Activated T-helper 1 cell treated with anti-CD3 and anti-CD28 coated beads, Interleukin-12 subunit alpha, Interleukin-12 subunit beta, Interleukin-2, Interleukin-4 antibody, amounts not matched to agents 30 ng/mL and 10 ng/mL and 1 ng/mL, durations not matched to agents 14 hours and 24 hours and 36 hours (primary cell): Measurements from ENCODE around the gene HACD1. TPM values are rescaled to one million over a fixed set of nuclear protein-coding genes. Genes with fewer than 3 reads are reported as not detected.

Source experiments
- DNase-seq: peaks from one replicate; pipeline ENCODE4 v3.0.0; 2021; ENCODE audit warnings: low spot score
- H3K27ac Mint-ChIP-seq: one replicate; pipeline ENCODE4 v1.8.0; 2021; ENCODE audit warnings: mild to moderate bottlenecking, mixed read lengths
- H3K27me3 Mint-ChIP-seq: one replicate; pipeline ENCODE4 v1.8.0; 2022; ENCODE audit warnings: mild to moderate bottlenecking, moderate library complexity, mixed read lengths; ENCODE audit not compliant: insufficient read depth
- H3K36me3 Mint-ChIP-seq: one replicate; pipeline ENCODE4 v1.8.0; 2021; ENCODE audit warnings: low read depth, mixed read lengths
- H3K4me1 Mint-ChIP-seq: one replicate; pipeline ENCODE4 v1.8.0; 2021; ENCODE audit warnings: low read depth, mixed read lengths
- H3K4me3 Mint-ChIP-seq: one replicate; pipeline ENCODE4 v1.8.0; 2021; ENCODE audit warnings: mild to moderate bottlenecking, moderate library complexity, mixed read lengths
- H3K9me3 Mint-ChIP-seq: one replicate; pipeline ENCODE4 v1.8.0; 2021; ENCODE audit warnings: mixed read lengths
- intact Hi-C: fragments of 100-400 bp; cut with micrococcal nuclease; formaldehyde crosslinking; loops from one replicate; pipeline ENCODE4 v1.15.1; 2024
- total RNA-seq: library from RNA; stranded (reverse); gene quantifications from 2 replicates; pipeline ENCODE4 v1.2.3, GENCODE V29; 2022

The HACD1 gene
- total RNA-seq, 1 donor from 2014 or later: 0.80 TPM

DNA sequence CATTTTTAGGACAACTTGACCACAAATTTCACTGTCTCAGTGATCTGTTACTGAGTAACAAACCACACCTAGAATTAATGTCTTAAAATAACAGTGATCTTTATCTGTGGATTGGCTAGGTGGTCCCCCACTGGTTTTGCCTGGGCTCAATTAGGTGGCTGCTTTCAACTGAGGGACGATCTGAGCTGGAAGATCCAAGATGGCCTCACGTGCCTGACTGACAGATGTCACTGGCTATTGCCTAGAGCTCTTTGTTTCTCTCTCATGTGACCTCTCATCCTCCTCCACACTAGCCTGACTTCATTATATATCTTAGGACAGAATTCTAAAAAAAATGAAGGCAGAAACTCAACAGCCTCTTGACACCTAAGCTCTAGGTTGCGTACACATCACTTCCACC is 59.7 kb downstream of the HACD1 start:
- H3K27ac Mint-ChIP-seq: no peak overlapping the region
- H3K4me3 Mint-ChIP-seq: no peak overlapping the region
- no peaks in the 10 kb centered on the region for H3K36me3 Mint-ChIP-seq
- DNase-seq: no peak
- H3K27me3 Mint-ChIP-seq: peaks cover 2% of the 10 kb centered on the region
- no peaks in the 10 kb centered on the region for H3K4me1 Mint-ChIP-seq
- intact Hi-C loops: no loop called here
- H3K9me3 Mint-ChIP-seq: no peaks in the 10 kb centered on the region

DNA sequence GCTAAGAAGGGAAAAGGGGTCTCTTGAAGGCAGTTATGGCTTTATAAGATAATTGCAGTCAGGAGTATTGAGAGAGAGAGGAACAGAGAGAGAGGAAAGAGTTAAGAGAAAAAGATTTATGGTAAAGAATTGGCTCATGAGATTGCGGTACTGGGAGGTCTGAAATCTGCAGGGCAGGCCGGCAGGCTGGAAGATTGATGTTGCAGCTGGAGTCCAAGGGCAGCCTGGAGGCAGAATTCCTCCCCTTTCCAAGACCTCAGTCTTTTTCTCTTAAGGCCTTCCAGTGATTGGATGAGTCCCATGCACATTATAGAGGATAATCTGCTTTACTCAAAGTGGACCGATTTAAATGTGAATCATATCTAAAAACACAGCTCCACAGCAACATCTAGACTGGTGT is 68.4 kb downstream of the HACD1 start:
- Mint-ChIP-seq H3K27ac (no peak overlapping the region), H3K27me3 (peaks cover 3% of the 10 kb centered on the region), H3K9me3 (no peaks in the 10 kb centered on the region), H3K36me3 (no peaks in the 10 kb centered on the region), H3K4me3 (no peak overlapping the region), H3K4me1 (no peaks in the 10 kb centered on the region)
- DNase-seq: no peak
- intact Hi-C loops: no loop called here

DNA sequence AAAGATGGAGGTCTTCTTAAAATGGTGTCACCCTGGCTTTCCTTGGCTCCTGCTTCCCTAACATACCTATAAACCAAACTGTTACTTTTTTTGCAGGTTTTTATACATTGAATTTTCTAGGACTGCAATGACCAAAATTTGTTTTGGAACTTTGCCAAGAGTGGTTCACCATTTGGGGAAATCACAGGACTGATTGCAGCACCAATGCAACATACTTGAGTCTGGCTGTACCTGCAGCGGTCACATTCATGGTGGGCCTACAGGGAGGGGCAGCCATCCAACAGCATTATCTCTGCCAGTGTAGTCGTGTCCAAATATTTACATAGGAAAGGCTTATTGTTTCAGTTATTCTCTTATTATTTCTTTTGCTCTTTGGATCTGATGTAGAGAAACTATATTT is 69.0 kb downstream of the HACD1 start:
- H3K27ac Mint-ChIP-seq: no peak overlapping the region
- no peaks in the 10 kb centered on the region for H3K4me1 Mint-ChIP-seq
- H3K27me3 Mint-ChIP-seq: peaks cover 3% of the 10 kb centered on the region
- intact Hi-C loops: no loop called here
- no peaks in the 10 kb centered on the region for H3K9me3 Mint-ChIP-seq
- DNase-seq: no peak
- no peak overlapping the region for H3K4me3 Mint-ChIP-seq
- H3K36me3 Mint-ChIP-seq: no peaks in the 10 kb centered on the region

DNA sequence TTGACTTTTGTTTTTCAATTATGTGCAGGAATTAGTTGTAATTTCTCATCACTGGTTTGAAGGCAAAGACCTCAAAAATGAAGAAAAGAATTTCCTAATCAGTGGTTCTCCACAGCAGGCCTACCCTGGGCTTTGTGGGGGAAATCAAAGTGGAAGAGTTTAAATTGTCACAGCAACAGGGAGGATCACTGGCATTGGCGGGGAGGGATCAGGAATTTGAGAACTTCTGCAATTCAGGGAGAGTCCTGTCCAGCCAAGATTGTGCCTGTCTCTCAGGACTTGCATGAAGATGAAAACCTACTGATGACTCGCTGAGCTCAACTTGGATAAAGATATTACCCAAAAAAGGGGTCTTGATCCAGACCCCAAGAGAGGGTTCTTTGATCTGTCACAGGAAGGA is 70.1 kb downstream of the HACD1 start:
- Mint-ChIP-seq H3K27me3 (peaks cover 3% of the 10 kb centered on the region), H3K4me1 (no peaks in the 10 kb centered on the region), H3K27ac (no peak overlapping the region), H3K4me3 (no peak overlapping the region), H3K36me3 (no peaks in the 10 kb centered on the region), H3K9me3 (no peaks in the 10 kb centered on the region)
- no peak for DNase-seq
- intact Hi-C loops: no loop called here

DNA sequence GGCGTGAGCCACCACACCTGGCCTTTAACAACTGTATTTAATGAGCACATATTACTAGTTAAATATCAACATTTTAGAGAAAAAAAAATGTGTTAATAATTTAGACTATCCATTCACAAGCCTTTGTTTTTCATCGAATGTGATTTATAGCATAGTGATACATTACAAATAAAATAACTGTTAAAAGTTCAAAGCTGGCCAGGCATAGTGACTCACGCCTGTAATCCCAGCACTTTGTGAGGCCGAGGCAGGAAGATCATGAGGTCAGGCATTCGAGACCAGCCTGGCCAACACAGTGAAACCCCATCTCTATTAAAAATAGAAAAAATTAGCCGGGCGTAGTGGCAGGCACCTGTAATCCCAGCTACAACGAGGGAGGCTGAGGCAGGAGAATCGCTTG is 72.7 kb downstream of the HACD1 start:
- DNase-seq: no peak
- H3K36me3 Mint-ChIP-seq: no peaks in the 10 kb centered on the region
- no peaks in the 10 kb centered on the region for H3K4me1 Mint-ChIP-seq
- H3K27me3 Mint-ChIP-seq: no peaks in the 10 kb centered on the region
- no peak overlapping the region for H3K27ac Mint-ChIP-seq
- no peak overlapping the region for H3K4me3 Mint-ChIP-seq
- intact Hi-C loops: no loop called here
- peaks cover 2% of the 10 kb centered on the region for H3K9me3 Mint-ChIP-seq

Other genes starting within 250 kb of the HACD1 start
- gene ST8SIA6, start 162.8 kb downstream of the HACD1 start, total RNA-seq: not detected in 2 replicates
- 23.3 and 26.8 TPM in 2 replicates for gene STAM, start 26.8 kb upstream of the HACD1 start, total RNA-seq
- gene TMEM236, start 134.8 kb upstream of the HACD1 start, total RNA-seq: 0.05 TPM in 1 of 2 replicates, not detected in the other
- gene MRC1, start 192.0 kb upstream of the HACD1 start, total RNA-seq: not detected in 2 replicates